Kidney tubule cell (primary cell): ENCODE results near the gene LIPC.

Source experiments
- DNase-seq: peaks from one replicate; pipeline ENCODE4 v3.0.0-alpha.2; 2018; ENCODE audit warnings: low spot score

The LIPC gene

GRCh38 chr15:58431221-58432149 lies at the start of gene LIPC:
TSS of gene LIPC (plus strand) at chr15:58431991. CDS start at chr15:58432033, 42 bp downstream.
- DNase-seq, result no peak

DNA sequence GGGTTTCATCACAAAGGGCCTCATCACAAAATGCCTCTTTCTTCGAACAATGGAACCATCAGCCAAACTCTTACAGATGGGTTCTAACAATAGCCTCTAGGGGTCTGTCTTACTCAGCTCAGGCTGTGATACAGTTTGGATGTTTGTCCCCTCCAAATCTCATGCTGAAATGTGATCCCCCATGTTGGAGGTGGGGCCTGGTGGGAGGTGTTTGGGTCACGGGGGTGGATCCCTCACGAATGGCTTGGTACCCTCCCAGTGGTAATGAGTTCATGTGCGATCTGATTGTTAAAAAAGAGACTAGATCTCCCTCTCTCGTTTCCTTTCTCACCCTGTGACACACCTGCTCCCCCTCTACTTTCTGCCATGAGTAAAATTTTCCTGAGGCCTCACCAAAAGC lies 47.9 kb upstream of the LIPC start:
- DNase-seq, result no peak

DNA sequence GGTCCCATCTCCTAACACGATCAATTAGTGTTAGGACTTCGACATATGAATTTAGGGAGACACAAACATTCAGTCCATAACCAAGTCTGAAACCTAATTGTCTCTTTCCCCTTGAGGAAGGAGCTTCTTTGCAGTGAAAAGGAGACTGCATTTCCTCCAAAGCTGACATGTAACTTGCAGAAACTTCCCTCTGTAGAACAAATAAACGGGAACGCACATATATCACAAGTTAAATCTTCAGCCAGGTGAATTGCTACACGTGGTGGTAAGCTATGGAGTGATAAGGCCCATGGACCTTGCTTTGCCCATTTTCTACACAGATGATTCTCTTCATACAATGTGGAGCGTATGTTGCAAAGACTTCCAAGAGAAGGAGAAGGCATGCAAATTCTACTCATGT lies 47.1 kb upstream of the LIPC start:
- no peak for DNase-seq

DNA sequence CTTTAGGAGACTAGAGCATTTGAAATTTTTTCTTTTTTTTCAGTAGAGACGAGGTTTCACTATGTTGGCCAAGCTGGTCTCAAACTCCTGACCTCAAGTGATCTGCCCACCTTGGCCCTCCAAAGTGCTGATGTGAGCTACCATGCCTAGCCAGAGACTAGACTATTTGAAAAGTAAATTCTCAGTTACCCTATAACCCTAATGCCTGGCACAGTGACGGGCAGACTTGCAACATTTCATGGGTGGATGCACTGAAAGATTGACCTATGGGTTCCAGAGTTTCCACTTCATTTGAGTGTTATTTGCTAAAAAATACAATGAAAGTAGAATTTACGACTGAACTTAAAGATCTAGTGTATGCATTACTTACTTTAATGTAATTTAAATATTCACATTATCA lies 45.7 kb upstream of the LIPC start:
- no peak for DNase-seq

- DNase-seq, result no peak
Measured at GRCh38 chr15:58386641-58387040, 45.1 kb upstream of the LIPC start.

- peak; percentile 63 for DNase-seq
Measured at GRCh38 chr15:58387130-58387529, 44.7 kb upstream of the LIPC start.

GRCh38 chr15:58388211-58388610 lies 43.6 kb upstream of the LIPC start:
- no peak for DNase-seq

GRCh38 chr15:58390118-58390517 lies 41.7 kb upstream of the LIPC start:
- DNase-seq, result no peak

- no peak for DNase-seq
Measured at GRCh38 chr15:58390655-58391054, 41.1 kb upstream of the LIPC start.

GRCh38 chr15:58391088-58391487 lies 40.7 kb upstream of the LIPC start:
- no peak for DNase-seq

DNA sequence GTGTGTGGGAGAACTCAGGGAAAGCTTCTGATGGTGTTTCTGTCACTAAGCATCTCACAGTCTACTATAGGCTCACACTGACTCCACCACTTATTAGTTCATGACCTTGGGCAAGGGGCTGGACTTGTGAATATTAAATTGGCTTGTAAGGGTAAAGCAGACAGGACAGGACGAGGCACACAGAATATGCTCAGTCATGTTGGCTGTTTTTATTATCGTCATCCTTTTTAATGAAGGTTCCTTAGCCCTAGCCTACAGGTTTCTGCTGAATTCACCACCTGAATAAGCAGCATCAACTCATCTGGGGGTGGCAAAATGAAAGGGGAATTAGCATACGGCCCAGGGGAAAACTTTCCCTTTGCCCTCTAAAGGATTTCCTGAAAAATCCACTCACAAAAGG lies 39.6 kb upstream of the LIPC start:
- DNase-seq, result peak; percentile 73

DNA sequence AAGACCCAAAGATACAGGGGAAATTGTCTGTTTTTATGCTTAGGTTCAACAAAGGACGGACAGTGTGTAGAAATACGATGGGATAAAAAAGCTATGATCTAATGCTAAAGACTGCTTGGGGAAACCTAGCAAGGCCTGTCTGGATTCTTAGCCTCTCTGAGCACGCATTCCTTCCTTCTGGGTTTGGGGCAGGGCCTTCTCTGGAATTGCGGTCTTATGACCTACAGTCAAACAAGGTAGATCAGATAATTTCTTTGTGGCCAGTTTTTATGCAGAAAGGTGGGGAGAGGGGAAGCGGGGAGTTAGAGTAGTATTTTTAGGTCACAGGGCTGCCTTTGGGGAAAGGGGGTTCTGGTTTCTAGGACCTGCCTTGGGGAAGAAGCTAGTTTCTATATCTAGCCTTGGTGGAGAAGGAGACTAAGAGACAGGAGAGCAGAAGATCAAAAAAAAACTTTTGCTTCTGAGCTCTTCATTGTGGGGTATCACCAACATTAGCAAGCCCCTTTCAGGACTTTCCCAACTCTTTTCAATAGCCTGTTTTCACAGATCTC lies 39.1 kb upstream of the LIPC start:
- DNase-seq, result peak; percentile 86

- DNase-seq, result peak; percentile 52
Measured at GRCh38 chr15:58393241-58393662, 38.5 kb upstream of the LIPC start.

- peak; percentile 83 for DNase-seq
Measured at GRCh38 chr15:58396181-58396580, 35.6 kb upstream of the LIPC start.

- DNase-seq, result no peak
Measured at GRCh38 chr15:58398071-58398470, 33.7 kb upstream of the LIPC start.

DNA sequence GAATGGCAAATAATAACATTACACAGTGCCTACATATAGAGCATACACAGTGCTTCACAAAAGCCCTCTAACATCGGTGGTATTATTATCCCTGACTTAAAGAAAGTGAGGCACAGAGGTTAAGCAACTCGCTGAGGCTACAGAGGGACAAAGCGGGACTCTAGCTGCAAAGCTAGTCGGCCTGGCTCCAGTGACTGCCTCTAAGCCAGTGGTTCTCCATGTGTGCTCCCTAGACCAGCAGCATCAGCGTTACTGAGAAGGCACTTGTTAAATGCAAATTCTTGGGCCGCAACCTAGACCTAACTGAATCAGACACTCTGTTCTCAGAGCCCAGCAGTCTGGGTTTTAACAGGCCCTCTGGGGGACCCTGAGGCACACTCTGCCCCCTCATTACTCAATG lies 33.1 kb upstream of the LIPC start:
- DNase-seq, result no peak

DNA sequence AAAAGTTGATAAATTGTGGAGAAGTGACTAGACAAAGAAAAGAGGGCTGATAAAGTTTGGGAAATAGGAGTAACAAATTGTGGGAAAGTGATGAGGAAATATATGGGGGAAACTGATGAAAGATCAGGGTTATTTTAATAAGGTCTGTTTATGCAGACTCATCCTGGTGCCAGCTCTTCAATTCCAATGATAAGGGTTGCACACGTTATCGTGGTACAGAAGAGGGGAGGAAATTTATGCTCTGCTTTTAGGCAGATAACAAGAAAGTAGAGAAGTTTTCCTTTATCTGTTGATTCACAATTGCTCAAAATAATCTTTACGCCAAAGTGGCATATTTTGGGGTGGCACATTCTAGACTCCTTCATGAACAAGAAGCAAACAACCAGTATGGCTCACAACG lies 32.1 kb upstream of the LIPC start:
- no peak for DNase-seq

DNA sequence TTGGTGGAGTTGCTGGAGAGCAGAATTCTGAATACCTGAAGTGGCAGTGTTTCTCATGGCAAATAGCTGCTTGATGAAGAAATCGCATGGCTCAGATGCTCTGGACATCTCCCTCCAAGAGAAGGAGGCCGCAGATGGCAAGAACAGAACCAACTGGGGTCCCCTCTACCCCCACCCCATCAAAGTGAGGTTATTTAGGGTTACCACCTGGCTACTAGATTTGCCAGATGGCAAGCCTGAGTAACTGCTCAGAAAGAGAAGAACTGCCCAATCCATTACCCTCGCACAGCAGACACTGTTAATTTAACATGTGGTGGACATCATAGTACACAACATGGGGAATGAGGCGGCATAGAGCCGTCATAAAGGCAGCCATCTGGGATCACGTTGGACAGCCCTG lies 30.5 kb upstream of the LIPC start:
- no peak for DNase-seq

DNA sequence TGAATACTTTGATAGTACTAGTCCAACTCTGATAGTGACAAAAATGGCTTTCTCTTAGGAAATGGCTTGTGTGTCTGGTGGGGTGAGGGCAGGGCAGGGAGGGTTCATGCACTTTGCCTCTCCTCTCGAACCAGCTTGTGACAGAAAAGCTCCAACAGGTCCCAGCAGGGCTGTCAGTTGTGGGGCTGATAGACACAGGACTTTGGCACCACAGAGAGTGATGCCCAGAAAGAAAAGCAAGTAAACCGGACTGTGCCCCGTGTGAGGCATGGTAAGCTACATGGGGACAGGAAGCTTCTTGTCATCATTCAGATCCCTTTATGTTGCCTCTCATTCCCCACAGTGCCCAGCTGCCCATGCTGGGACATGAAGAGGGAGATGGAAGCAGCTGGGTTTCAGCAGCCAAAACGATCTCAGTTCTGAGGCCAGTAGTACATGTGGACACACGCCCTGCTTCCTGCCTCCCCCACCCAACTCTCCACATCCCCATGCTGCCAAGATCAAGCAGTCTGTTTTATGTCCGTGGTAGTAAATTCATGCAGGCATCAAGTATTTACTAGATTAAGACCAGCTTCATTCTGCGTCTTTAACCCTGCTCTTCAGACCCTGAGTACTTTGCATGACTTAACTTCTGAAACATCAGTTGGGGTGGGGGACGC lies 29.7 kb upstream of the LIPC start:
- no peak for DNase-seq

DNA sequence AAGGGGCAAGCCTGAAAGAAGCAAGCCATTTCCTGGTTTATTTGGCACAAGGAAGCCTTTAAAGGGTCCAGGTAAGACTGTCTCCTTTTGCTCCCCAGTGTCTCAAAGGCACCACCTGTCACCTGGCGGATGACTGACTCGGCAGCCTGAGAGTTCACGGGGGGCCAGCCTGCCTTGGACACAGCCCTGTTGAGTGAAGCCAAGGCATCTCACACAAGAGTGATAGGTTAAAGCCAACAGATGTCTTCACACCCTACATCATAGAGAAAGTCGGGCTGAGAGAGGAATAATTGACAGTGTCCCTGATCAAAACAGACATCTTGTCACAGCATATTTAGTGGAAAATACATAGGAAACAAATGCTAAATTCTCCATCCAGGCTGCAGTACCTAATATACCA lies 28.2 kb upstream of the LIPC start:
- DNase-seq, result no peak

DNA sequence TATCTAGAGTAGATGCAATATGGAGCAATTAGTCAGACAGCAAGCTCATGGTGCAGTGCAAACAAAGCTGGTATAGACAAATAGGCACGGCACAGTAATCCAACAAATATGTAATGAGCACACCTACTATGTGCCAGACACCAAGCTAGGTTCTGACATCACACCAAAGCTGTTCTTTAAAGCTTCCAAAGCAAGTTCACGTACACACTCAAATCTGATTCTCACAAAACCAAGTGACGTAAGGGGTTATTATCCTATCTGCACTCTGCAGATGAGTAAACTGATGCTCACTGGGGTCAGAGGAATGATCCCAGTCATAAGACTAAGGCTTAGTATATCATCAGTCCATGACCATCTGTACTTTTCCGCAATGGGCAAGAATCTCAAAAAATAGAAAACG lies 27.8 kb upstream of the LIPC start:
- no peak for DNase-seq

DNA sequence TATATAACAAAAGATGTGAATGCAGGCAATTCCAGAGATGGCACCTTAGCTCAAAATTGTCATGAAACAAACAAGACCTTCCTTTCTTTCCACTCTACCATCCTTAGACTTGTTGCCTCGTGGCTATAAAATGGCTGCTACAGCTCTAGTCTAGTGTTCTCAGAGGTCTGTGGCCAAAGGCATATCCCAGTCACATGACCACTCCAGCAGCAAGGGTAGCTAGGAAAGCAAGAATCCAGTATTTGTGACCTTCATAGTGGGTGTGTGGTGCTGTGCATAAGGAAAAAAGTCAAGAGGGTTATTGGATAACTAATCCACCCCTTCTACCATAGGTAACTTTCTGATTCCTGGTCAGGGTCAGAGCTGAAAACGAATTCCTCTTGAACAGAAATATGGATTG lies 27.1 kb upstream of the LIPC start:
- no peak for DNase-seq

DNA sequence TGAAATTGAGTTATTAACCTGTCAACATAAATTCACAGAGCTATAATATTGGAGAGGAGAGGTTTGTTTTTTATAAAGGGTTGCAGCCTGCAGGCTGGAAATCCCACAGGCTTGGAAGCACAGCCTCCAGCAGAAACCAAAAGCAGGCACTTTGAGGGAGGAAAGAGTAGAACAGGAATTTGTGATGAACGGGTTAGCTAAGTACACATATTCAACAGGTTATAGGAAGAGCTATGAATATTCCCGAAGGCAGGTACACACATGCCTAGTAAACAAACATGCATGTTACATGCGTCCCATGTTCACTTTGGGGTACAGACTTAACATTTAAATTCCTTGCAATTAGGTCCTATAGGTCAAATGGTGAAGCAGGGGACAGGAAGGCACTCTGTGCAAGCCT lies 25.9 kb upstream of the LIPC start:
- DNase-seq, result no peak
